HG02943 (cell line): Measurements from ENCODE around the gene NCOA7.
"Not testable (repeated sequence)": the region's sequence is repeated elsewhere in the genome, so short reads cannot be mapped to it uniquely, and the experiment has no call there.

ENCODE experiments used
- ATAC-seq: cut with Tn5 transposase; IDR thresholded peaks from one replicate; pipeline ENCODE4 v1.9.1; 2021; ENCODE audit warnings: mild to moderate bottlenecking, low read depth, moderate library complexity; ENCODE audit not compliant: unreplicated experiment

NCOA7 gene

DNA sequence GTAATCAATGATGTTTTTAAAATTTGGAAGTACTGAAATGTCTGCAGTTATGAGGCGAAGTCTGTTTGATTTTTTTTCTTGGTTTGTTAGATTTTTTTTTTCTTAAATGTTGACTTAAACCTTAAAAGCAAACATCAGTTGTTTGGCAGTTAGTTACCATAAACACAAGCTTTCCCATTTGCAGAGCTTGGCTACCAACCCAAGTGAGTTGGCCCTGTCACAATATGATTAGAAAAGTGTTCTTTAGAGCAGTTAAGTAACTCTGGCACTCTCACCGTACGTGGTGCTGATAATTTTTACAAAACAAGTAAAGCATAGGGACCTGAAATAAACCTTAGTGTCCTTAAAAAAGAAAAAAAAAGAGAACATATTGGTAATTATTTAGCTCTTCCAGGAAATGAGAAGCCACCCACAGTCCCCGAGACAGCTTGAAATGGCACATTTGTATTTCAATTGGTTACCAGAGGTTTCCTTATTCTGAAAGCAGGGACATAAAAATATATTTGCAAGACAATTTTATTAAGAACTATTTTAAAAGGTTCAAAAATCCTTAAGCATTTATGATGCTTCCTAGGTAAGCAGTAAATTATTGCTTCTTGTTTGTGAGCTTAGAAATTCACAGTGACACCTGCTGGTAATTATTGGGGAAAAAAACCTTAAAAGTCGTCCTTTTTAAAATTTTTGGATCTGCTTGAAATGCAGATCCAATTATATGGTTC, 37.4 kb upstream of the NCOA7 start:
- ATAC-seq, result no peak

DNA sequence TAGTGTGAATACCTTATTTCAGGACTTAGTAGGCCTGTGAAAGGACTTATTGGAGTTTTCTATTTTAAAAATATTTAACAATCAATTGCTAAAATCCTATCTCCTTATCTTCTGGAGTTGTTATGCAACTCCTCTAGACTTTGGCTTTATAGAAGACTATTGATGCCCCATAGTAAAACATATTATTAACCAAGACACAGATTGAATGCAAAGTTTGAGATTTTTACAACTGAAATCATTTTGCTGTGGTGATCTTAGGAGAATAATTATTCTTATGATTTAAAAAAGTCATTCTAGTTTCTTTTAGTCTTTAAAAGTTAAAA, 36.9 kb upstream of the NCOA7 start:
- no peak for ATAC-seq

DNA sequence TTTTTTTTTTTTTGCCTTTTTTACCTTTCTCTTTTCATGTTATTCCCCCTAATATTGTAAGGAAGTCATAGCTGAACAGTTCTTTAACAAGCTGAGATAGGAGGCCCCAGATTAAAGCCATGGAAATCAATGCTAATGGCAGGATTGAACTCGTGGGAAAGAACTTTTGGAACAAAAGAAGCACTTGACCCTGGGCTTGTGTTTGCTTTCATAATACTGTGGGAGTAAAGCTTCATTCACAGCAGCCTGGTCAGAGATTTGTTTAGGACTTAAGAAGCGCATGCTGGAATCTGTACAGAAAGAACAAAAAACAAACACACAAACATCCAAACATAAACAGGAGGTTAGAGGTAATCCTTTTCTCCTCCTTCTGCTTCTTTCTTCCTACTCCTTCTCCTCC, 36.2 kb upstream of the NCOA7 start:
- no peak for ATAC-seq

DNA sequence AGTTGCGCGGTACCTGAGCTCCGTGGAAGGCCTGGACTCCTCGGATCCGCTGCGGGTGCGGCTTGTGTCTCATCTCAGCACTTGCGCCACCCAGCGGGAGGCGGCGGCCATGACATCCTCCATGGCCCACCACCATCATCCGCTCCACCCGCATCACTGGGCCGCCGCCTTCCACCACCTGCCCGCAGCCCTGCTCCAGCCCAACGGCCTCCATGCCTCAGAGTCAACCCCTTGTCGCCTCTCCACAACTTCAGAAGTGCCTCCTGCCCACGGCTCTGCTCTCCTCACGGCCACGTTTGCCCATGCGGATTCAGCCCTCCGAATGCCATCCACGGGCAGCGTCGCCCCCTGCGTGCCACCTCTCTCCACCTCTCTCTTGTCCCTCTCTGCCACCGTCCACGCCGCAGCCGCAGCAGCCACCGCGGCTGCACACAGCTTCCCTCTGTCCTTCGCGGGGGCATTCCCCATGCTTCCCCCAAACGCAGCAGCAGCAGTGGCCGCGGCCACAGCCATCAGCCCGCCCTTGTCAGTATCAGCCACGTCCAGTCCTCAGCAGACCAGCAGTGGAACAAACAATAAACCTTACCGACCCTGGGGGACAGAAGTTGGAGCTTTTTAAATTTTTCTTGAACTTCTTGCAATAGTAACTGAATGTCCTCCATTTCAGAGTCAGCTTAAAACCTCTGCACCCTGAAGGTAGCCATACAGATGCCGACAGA, 31.4 kb upstream of the NCOA7 start:
- ATAC-seq, result no peak

DNA sequence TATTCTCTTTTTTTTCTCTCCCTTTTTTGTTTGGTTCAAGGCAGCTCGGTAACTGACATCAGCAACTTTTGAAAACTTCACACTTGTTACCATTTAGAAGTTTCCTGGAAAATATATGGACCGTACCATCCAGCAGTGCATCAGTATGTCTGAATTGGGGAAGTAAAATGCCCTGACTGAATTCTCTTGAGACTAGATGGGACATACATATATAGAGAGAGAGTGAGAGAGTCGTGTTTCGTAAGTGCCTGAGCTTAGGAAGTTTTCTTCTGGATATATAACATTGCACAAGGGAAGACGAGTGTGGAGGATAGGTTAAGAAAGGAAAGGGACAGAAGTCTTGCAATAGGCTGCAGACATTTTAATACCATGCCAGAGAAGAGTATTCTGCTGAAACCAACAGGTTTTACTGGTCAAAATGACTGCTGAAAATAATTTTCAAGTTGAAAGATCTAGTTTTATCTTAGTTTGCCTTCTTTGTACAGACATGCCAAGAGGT, 30.8 kb upstream of the NCOA7 start:
- ATAC-seq, result no peak

DNA sequence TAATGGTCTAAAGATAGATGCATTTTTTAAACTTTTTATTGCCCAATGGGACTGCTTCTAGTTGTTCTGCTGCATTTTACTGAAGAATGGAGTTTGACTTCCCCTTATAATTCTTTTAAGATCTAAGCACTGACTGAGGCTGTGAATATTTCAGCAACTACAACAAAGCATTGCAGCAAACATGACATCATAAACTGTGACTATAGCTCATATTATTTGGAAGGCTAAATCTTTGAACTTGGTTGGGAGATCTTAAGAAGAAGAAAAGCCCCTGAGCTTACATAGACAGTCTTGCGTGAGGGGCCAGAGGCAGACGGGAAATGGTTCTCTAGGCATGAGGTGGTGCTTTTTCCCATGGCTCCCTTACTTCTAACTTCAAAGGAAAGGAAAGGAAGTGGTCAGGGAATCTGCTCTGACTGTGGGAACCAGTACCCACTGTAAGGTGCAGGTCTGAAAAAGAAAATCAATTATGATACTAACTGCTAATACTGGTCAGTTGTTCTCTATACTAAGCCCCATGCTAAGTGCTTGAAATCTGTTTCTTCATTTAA, 26.6 kb upstream of the NCOA7 start:
- no peak for ATAC-seq

DNA sequence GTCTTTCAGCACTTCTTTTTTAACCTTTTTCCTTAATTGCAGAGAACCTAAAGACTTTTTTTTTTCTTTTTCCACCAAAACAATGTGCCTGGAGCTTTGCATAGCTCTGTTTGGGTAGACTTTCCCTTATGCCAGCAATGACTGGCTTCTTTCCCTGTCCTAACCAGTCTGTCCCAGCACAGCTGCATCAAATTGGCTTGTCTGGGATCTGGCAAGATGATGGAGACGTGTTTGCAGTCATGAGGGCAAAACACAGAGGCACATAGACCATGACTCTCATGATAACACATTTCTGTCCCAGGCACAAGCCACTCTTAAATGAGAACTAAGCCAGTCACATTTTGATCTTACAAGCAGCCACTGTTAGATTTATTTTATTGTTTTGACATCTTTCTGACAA, 24.8 kb upstream of the NCOA7 start:
- ATAC-seq, result no peak

DNA sequence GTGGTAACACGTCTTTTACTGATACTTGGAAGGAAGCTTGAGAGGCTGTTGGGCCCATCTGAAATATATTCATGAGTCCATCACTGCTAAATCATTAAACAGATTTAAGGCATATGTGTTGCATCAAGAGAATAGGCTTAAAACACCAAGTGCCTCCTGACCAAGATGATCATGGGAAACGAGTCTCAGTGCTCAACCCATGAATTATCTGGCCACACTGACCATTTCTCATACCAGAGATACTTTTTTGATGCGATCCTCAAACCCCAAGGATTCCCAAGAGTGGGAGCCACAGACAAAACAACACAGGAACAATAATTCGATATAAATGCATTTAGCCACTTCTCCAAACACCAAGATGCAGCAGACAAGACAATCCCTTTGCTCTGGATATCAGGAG, 24.1 kb upstream of the NCOA7 start:
- no peak for ATAC-seq

DNA sequence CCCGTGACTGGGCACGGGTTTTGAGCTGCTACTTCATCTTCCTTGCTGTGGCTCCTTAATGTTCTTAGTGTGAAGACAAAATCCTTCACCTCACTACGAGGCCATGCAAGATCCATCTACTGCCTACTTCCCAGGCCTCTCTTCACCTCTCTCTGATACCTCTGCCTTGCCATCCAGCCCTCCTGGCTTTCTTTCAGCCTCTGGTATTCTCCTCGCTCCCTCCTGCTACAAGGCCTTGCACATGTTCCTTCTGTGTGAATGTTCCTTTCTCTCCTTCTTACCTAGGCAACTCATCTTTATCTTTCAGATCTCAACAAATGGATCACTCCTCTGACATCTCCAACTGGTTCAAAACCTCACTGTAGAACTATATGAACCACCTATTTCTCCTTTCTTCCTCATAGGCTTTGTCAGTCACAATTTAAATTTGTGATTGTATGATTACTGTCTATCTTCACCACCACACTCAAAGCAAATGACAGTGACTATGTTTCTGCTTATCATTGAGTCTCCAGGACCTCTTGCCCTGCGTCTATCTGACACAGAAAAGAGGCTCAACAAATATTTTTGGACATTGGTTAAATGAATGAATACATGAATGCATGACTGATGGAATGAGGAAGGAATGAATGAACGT, 21.5 kb upstream of the NCOA7 start:
- no peak for ATAC-seq

DNA sequence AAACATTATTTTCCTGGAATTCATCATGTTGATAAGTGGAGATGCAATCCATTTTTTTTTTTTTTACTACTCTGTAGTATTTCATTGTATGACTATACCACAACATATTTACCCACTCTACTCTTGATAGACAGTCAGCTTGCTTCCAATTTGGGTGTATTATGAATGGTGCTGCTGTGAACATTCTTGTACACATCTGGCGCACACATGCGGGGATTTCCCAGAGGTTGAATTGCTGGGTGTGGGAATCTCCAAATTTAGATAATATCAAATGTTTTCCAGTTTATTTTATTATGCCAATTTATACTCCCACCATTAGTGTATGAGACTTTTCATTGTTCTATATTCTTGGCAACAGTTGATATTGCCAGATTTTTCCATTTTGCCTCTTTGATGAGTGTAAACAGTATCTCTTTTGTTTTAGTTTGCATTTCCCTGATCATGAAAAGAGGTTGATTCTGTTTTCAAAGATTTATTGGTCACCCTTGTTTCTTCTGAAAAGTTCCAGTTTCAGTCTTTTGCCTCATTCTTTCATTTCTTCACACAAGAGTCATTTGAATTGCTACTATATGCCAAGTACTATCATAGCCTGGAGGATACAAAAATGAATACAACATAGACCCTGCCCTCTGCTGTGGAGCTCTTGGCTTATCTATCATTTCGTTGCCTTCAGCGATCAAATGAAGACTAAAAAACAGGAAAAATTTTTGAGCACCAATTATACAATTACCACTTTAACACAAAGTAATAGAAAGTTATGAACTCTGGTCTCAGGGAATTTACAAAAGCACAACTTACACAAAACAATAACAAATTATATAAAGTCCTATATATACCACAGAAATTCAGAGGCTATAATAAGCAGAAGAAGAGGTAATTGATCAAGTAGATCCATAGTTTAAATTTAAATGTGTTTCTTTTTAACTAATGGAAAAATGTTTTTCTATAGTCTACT, 17.1 kb upstream of the NCOA7 start:
- no peak for ATAC-seq

DNA sequence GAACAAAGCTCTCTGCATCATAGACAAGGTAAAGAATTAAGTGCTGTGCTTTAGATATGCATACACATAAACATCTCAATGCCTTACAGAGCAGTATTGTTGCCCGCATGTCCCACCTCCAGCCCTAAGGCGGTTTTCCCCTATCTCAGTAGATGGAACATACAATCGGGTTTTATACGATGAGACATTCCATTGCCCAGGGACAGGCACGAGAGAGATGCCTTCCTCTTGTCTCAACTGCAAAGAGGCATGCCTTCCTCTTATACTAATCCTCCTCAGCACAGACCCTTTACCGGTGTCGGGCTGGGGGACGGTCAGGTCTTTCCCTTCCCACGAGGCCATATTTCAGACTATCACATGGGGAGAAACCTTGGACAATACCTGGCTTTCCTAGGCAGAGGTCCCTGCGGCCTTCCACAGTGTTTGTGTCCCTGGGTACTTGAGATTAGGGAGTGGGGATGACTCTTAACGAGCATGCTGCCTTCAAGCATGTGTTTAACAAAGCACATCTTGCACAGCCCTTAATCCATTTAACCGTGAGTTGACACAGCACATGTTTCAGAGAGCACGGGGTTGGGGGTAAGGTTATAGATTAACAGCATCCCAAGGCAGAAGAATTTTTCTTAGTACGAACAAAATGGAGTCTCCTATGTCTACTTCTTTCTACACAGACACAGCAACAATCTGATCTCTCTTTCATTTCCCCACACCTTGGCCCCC, 14.5 kb upstream of the NCOA7 start:
- not testable (repeated sequence) for ATAC-seq

DNA sequence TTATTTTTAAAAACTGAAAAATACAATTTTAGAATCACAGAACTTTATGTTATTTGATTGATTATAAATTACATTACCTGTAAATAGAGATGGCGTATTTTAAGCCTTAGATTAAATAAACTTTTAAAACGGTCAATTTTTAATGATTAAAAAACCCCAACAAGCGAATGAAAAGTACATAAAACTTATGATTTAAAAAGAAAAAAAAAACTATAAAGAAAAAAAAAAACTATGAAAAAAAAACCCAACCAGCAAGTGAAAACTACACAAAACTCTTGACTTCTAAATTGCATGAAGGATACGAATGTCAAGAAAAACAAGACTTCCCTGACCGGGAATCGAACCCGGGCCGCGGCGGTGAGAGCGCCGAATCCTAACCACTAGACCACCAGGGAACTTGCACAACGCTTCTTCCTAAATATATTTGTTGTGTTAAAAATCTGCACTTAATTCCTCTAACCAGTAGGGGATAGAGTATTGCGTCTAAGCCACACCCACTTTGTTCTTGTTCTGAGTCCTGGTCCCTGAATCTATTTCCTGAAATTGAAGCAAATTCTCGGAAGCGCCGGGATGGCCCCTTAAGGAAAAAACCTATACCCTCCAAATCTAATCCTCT, 10.7 kb upstream of the NCOA7 start:
- peak; percentile 84 for ATAC-seq

DNA sequence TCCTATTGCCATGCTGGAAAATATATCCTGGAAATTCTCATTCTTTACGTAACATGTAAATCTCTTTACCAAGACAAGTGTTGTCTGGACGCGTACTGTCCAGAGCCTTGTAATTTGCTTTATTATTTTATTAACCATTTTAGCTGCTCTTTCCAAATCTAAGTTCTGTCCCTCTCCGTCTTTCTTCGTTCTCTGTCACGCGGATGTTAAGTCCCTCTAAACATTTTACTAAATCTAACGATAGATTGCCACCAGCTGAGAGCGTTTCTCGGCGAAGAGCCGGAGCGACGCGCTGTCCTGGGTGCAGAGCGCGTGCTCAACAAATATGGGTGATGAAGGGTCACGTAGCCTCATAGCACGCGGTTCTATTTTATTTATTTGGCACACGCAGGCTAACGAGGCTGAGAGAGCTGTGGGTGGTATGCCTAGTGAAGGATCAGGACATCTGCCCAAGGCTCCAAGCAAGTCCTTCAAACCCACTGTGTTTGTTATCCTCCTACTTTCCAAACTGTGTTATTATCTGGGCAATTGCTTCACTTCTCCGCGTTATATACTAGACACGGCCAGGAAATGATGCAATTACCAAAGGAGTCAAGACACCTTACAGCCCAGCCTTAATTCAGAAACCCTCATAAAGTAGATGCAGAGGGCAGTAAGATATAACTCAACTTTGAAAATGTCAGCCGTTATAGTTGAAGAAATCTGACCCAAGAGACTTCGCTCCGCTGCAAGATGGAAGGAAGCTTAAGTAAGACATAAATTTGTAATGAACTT, 10.0 kb upstream of the NCOA7 start:
- peak; percentile 78 for ATAC-seq

DNA sequence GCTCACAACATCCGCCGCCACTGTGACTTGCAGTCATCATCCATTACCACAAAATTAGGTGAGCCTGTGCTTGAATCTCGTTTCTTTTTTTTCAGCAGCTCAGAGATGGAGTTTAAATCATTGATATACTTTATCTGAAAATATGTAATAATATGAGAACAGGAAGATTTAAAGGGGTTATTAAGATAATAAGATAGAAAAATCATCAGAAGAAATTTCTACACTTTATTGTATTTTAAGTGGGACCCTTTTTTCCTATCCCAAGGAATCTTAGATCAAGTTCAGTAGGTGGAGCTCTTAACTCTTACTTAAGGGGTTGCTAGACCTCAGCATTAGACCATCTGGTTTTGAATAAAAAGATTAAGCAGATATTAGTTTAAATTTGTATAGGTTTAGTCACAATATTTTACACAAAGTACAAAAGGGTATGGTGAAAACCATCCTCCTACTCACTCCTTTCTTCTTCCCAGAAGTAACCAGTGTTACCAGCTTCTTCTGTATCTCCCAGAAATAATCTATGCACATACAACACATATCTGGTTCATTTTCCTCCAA, 9.4 kb upstream of the NCOA7 start:
- peak; percentile 49 for ATAC-seq

DNA sequence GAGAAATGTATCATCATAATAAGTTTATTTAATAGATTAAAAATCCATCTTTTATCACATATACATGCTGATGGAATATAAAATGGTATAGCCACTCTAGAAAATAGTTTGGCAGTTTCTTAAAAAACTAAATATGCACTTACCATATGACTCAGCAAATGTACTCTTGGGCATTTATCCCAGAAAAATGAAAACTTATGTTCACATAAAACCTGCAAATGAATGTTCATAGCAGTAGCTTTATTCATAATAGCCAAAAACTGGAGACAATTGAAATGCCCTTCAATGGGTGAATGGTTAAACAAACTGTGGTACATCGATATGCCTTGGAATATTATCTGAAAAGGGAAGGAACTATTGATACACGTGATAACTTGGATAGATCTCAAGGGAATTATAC, 6.4 kb upstream of the NCOA7 start:
- ATAC-seq, result no peak

DNA sequence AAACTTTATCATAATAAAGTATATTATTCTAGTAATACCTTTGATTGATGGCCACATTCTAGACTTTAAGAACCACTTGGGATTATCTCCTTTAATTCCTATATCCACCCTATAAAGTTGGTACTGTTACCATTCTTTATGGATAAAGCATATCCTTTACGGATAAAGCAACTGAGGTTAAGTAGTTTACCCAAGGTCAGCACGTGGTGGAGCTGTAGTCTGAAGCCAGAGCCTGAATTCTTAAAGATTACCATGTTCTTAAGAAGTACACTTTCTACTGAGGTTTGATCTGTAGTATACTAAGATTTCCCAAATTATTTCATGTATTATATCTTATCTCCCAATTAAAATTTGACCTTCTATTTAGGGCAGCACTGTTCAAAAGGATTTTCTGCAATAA, 3.0 kb upstream of the NCOA7 start:
- ATAC-seq, result no peak

DNA sequence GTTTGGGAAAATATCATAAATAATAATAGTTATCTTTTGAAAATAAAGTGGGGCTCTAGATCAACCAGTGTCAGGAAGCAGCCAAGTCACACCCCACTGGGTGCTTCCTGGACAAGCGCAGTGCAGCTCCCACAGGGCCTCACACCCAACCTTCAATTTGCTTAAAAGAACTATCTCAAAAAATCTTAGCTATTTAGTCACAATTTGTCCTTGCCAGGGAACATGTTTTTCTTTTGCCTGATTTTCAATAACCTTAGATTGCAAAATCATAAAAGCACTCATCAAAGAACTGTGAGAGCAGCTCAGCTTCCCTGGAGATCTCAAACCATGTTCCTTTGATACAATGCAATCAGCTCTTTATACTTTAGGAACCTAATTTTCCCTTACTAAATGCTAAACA, 1.6 kb upstream of the NCOA7 start:
- ATAC-seq, result no peak
